ENCODE measurements around the gene XYLT1.

Gene XYLT1

DNA sequence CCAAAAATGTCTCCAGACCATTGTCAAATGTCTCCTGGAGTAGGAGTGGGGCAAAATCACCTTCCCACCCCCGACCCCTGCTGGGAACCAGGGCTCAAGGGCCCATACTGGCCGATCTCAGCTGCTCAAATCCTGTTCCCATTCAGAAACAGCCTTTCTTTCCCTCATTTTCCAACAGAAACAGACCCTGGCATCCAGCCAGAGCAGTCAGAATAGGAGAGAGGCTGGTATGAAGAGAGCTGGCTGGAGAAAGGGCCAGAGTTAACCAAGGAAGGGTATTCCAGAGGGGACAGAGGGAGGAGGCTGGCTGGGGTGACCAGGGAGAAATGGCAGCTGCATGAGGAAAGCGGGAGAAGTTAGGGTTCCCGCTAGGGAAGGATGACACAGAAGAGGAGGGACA lies 199.1 kb downstream of the XYLT1 start:
- TF ChIP-seq, protein P1, sequence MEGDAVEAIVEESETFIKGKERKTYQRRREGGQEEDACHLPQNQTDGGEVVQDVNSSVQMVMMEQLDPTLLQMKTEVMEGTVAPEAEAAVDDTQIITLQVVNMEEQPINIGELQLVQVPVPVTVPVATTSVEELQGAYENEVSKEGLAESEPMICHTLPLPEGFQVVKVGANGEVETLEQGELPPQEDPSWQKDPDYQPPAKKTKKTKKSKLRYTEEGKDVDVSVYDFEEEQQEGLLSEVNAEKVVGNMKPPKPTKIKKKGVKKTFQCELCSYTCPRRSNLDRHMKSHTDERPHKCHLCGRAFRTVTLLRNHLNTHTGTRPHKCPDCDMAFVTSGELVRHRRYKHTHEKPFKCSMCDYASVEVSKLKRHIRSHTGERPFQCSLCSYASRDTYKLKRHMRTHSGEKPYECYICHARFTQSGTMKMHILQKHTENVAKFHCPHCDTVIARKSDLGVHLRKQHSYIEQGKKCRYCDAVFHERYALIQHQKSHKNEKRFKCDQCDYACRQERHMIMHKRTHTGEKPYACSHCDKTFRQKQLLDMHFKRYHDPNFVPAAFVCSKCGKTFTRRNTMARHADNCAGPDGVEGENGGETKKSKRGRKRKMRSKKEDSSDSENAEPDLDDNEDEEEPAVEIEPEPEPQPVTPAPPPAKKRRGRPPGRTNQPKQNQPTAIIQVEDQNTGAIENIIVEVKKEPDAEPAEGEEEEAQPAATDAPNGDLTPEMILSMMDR (IDR thresholded peaks at IDR 0.05; ENCODE audit: control insufficient read depth, insufficient read depth, low read depth, low read length, missing control alignments) = no peak
- no peak overlapping the region for H3K4me3 ChIP-seq (ENCODE audit: control insufficient read depth, low read depth, low read length)
- DNase-seq (ENCODE audit: low read depth) = no peak

- H3K4me3 ChIP-seq (ENCODE audit: control insufficient read depth, low read depth, low read length) = no peak overlapping the region
- DNase-seq (ENCODE audit: low read depth) = no peak
- TF ChIP-seq, protein P1 (IDR thresholded peaks at IDR 0.05; ENCODE audit: control insufficient read depth, insufficient read depth, low read depth, low read length, missing control alignments) = no peak
These were observed 200.1 kb downstream of the XYLT1 start for GRCh38 chr16:17270683-17271109.

DNA sequence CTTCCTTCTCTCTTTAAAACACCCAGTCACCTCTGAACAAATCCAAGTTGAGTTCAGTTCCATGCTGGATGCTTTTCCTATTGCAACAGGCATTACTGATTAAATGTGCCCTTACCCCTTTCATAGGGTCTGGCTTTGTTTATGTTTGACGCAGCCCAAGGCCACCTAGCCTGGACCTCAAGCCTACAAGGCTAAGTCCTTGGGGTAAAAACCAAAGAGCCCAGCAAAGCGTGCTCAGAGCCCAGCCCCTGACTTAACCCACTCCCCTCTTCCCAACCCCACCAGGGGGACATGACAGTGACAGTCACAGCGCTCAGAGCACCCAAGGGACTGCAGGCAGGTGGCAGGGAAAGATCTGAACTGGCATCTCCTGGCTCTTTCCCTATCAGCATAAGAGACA lies 200.6 kb downstream of the XYLT1 start:
- H3K4me3 ChIP-seq (ENCODE audit: control insufficient read depth, low read depth, low read length) = no peak overlapping the region
- no peak for DNase-seq (ENCODE audit: low read depth)
- TF ChIP-seq, protein P1 (IDR thresholded peaks at IDR 0.05; ENCODE audit: control insufficient read depth, insufficient read depth, low read depth, low read length, missing control alignments) = no peak

DNA sequence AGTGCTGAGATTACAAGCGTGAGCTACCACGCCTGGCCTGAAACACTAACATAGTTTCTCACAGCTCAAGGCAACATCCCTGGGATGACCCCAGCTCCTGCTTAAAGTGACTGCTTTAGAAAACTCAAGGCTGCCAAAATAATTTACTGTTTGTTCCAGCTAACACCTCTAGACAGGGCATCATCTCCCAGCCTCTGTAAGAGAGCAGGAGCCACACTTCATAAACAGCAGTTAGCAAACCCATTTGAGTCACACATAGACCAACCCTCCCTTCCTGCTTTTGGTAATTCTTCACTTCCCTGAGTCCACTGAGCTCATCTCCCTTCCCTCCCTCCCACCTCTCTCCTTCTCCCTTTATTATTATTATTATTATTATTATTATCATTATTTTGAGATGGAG lies 201.3 kb downstream of the XYLT1 start:
- TF ChIP-seq, protein P1 (IDR thresholded peaks at IDR 0.05; ENCODE audit: control insufficient read depth, insufficient read depth, low read depth, low read length, missing control alignments) = no peak
- DNase-seq (ENCODE audit: low read depth) = no peak

GRCh38 chr16:17266608-17267313 lies 204.0 kb downstream of the XYLT1 start:
- TF ChIP-seq, protein P1 (IDR thresholded peaks at IDR 0.05; ENCODE audit: control insufficient read depth, insufficient read depth, low read depth, low read length, missing control alignments) = no peak
- no peak for DNase-seq (ENCODE audit: low read depth)
- H3K4me3 ChIP-seq (ENCODE audit: control insufficient read depth, low read depth, low read length) = no peak overlapping the region

More for the DNA sequence above, 201.3 kb downstream of the XYLT1 start:
- no peak overlapping the region for H3K4me3 ChIP-seq (ENCODE audit: control insufficient read depth, low read depth, low read length)

DNA sequence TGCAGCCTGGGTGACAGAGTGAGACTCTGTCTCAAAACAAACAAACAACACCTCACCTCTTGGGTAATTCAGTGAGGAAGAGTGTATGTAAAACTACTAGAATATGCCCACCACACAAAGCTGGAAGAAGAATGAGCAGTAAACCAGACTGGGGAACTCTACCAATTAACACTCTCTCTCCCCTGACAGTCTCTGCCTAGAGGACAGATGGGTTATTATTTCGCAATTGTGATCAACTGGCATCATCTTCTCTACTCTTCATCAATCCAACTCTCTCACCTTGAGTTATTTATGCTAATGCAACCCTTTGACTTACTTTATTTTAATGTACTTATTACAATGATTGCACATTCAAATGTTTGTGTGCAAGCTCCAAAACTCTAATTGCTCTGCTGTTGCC lies 205.6 kb downstream of the XYLT1 start:
- no peak for DNase-seq (ENCODE audit: low read depth)
- TF ChIP-seq, protein P1 (IDR thresholded peaks at IDR 0.05; ENCODE audit: control insufficient read depth, insufficient read depth, low read depth, low read length, missing control alignments) = no peak
- no peak overlapping the region for H3K4me3 ChIP-seq (ENCODE audit: control insufficient read depth, low read depth, low read length)
